Liver (tissue), 9 donors: Measurements from ENCODE around the gene UNC5CL. TPM values are rescaled to one million over a fixed set of nuclear protein-coding genes. Genes with fewer than 3 reads are reported as not detected.

ENCODE experiments used
- DNase-seq: peaks from one replicate; pipeline ENCODE4 v3.0.0-alpha.2; 2017; ENCODE audit warnings: low spot score
- H3K27ac ChIP-seq, 2 donors: one replicate each; pipeline ENCODE4 v1.7.0; 2013; ENCODE audit warnings: inconsistent platforms in 2 of 2, low read length in 2 of 2, control low read depth in 1 of 2, low read depth in 1 of 2, mild to moderate bottlenecking in 1 of 2
- H3K27me3 ChIP-seq, 4 donors: one replicate each; pipeline versions ENCODE4 v1.6.1 to v1.7.0; 2013; ENCODE audit warnings: low read length in 3 of 4, inconsistent platforms in 1 of 4, mild to moderate bottlenecking in 1 of 4, moderate library complexity in 1 of 4; ENCODE audit not compliant: control insufficient read depth in 4 of 4, insufficient read depth in 4 of 4
- H3K36me3 ChIP-seq, 4 donors: one replicate each; pipeline versions ENCODE4 v1.6.1 to v1.7.0; 2013; ENCODE audit warnings: low read length in 3 of 4, mild to moderate bottlenecking in 3 of 4, low read depth in 1 of 4, moderate library complexity in 1 of 4; ENCODE audit not compliant: control insufficient read depth in 4 of 4, insufficient read depth in 3 of 4
- H3K4me1 ChIP-seq, 4 donors: one replicate each; pipeline versions ENCODE4 v1.6.1 to v1.7.0; 2013; ENCODE audit warnings: low read length in 3 of 4, mild to moderate bottlenecking in 3 of 4, moderate library complexity in 1 of 4; ENCODE audit not compliant: control insufficient read depth in 4 of 4, insufficient read depth in 4 of 4
- H3K4me3 ChIP-seq, 3 donors: one replicate each; pipeline versions ENCODE4 v1.6.1 to v1.7.0; 2013; ENCODE audit warnings: low read length in 3 of 3, control low read depth in 1 of 3, low read depth in 1 of 3, mild to moderate bottlenecking in 1 of 3
- H3K9ac ChIP-seq, 2 donors: one replicate each; pipeline ENCODE4 v1.7.0; 2013; ENCODE audit warnings: low read length in 2 of 2, mild to moderate bottlenecking in 2 of 2, moderate library complexity in 2 of 2, control low read depth in 1 of 2, low read depth in 1 of 2
- H3K9me3 ChIP-seq, 4 donors: one replicate each; pipeline versions ENCODE4 v1.6.1 to v1.7.0; 2013; ENCODE audit warnings: low read length in 3 of 4; ENCODE audit not compliant: control insufficient read depth in 4 of 4
- EGR1 ChIP-seq, 2 donors: IDR thresholded peaks; 2 replicates each; pipeline ENCODE4 v1.6.1; 2016 to 2018; ENCODE audit warnings: antibody characterized with exemption in 2 of 2, low read depth in 2 of 2
- FOXA1 ChIP-seq: IDR thresholded peaks from 2 replicates; pipeline ENCODE4 v1.6.1; 2016; ENCODE audit warnings: antibody characterized with exemption
- FOXA2 ChIP-seq: IDR thresholded peaks from 2 replicates; pipeline ENCODE4 v1.6.1; 2016; ENCODE audit warnings: antibody characterized with exemption
- GABPA ChIP-seq, 2 donors: IDR thresholded peaks in 1 of 2; conservative IDR thresholded peaks in 1 of 2; 2 replicates each; pipeline ENCODE4 v1.6.1; 2016; ENCODE audit warnings: antibody characterized with exemption in 2 of 2, mild to moderate bottlenecking in 1 of 2, moderate library complexity in 1 of 2
- HNF4G ChIP-seq: IDR thresholded peaks from 2 replicates; pipeline ENCODE4 v1.6.1; 2016; ENCODE audit warnings: antibody characterized with exemption
- JUND ChIP-seq, 2 donors: IDR thresholded peaks; 2 replicates each; pipeline ENCODE4 v1.6.1; 2016; ENCODE audit warnings: antibody characterized with exemption in 2 of 2
- NR2F2 ChIP-seq: IDR thresholded peaks from 2 replicates; pipeline ENCODE4 v1.6.1; 2016; ENCODE audit warnings: antibody characterized with exemption
- RAD21 ChIP-seq, 2 donors: IDR thresholded peaks; 2 replicates each; pipeline ENCODE4 v1.6.1; 2016; ENCODE audit warnings: antibody characterized with exemption in 2 of 2, mild to moderate bottlenecking in 2 of 2
- RXRA ChIP-seq, 2 donors: IDR thresholded peaks; 2 replicates each; pipeline ENCODE4 v1.6.1; 2017 to 2018; ENCODE audit warnings: antibody characterized with exemption in 2 of 2, mild to moderate bottlenecking in 1 of 2
- YY1 ChIP-seq: IDR thresholded peaks from 2 replicates; pipeline ENCODE4 v1.6.1; 2016; ENCODE audit warnings: antibody characterized with exemption, mild to moderate bottlenecking
- WGBS: extraction: QIAGEN DNeasy Blood & Tissue Kit; methylation state at CpG from one replicate; pipeline ENCODE4 v1.1.7; 2013; 5-methylcytosine and 5-hydroxymethylcytosine counted together
- polyA plus RNA-seq, 2 donors: library from polyadenylated mRNA; stranded (reverse) in 1 of 2; unstranded in 1 of 2; fragments of 200-250 nt in 1 of 2; fragments of >200 nt in 1 of 2; fragmentation: Nextera tagmentation in 1 of 2; extraction: Ambion mirVana in 1 of 2; gene quantifications; one replicate each; pipeline versions ENCODE4 v1.2.1 to v1.2.3, GENCODE V29; 2013 to 2015
- total RNA-seq, 2 donors: library from RNA; depleted of rRNA; stranded (reverse); fragments of >200 nt; gene quantifications; one replicate each; pipeline ENCODE4 v1.2.3, GENCODE V29; 2014
- TF ChIP-seq, protein P1 (sequence below): IDR thresholded peaks from 2 replicates; pipeline ENCODE4 v1.6.1; 2016; ENCODE audit warnings: antibody characterized with exemption
- TF ChIP-seq, protein P2 (sequence below): IDR thresholded peaks from 2 replicates; pipeline ENCODE4 v1.6.1; 2016; ENCODE audit warnings: antibody characterized with exemption, mild to moderate bottlenecking
- donor health status: healthy.
- donor health status: healthy.
- donor health status: healthy.
- donor health status: healthy.
- donor health status: healthy.

UNC5CL gene
- total and polyA plus RNA-seq, 4 donors: 4.7 to 41.9 (median 17.2) TPM

DNA sequence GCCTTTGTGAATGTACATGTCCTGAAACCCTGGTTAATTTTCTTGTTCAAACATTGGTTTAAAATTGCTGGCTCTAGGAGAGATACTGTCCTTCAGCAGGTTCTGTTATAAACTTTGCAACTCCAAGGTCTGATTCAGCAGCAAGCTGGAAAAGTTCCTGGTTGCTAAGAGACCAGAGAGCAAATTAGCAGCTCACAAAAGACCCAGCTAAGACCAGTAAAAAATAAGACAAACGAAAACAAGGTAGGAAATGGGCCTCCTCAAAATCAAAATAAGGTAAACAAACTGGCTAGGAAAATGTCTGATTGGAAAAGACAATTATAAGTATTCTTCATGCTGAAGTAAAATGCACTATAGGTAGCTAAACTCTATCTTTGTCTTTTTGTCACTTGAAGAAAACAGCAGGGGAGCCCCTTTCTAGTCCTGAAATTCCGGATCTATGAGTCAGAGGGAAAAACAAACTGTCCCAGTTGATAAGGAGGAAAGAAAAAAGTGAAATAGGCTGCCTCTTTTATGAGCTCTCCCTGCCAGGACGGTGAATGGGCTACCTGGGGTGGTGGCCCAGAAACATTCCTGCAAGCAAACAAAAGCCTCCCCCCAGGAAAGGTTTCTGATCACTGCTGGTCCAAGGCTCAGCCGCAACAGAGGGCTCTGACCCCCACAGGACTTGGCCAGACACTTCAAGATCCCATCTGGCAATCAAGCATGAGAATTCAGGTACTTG lies 41.6 kb downstream of the UNC5CL start:
- 40% methylated on average over 4 of the region's 4 CpGs for WGBS
- TF ChIP-seq RAD21 (IDR thresholded peaks at IDR 0.05): no peak
- peak; percentile 26 for TF ChIP-seq YY1
- peak; percentile 71 to 75 for TF ChIP-seq JUND (IDR thresholded peaks at IDR 0.05)
- H3K9ac ChIP-seq: no peak overlapping the region
- H3K4me3 ChIP-seq: no peak overlapping the region
- no peaks in the 10 kb centered on the region for H3K9me3 ChIP-seq
- H3K27me3 ChIP-seq: no peaks in the 10 kb centered on the region
- peaks cover 2 to 14% (median 11%) of the 10 kb centered on the region in 4 donors for H3K4me1 ChIP-seq
- no peak for DNase-seq
- no peak overlapping the region for H3K27ac ChIP-seq
- no peaks in the 10 kb centered on the region for H3K36me3 ChIP-seq

DNA sequence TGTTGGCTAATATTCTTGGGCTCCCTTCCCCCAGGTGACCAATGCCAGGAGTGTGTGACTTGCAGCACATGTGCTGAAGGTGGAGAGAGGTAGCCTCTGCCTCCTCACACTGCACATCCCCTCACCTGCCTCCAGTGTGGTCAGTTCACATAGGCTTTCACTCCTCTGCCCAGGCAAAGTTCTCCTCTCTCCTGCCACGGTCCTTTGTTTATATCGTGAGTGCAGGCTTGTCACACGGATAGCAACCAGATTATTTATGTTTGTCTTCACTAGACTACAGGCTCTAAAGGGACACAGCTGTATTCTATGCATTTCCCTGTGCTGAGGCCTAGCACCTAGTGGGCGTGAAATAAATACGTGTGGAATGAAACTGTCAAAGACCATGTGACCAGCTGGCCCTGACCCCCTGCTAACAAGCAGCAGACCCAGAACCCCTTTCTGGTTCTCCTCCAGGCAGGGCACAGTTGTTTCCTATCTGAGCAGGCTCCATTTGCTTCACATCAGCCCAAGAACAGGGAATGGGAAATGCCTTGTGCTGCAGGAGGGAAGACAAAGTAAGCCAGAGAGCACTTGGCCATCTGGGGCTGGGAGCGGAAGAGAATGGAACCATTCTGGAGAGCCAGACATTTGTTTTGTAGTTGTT lies 42.3 kb downstream of the UNC5CL start:
- Histone ChIP-seq H3K4me1 (peaks cover 2 to 14% (median 11%) of the 10 kb centered on the region in 4 donors), H3K27me3 (no peaks in the 10 kb centered on the region), H3K9ac (no peak overlapping the region), H3K27ac (no peak overlapping the region), H3K9me3 (no peaks in the 10 kb centered on the region), H3K36me3 (no peaks in the 10 kb centered on the region), H3K4me3 (no peak overlapping the region)
- WGBS: 57% methylated on average over 6 of the region's 6 CpGs
- DNase-seq: no peak
- TF ChIP-seq, protein P1, sequence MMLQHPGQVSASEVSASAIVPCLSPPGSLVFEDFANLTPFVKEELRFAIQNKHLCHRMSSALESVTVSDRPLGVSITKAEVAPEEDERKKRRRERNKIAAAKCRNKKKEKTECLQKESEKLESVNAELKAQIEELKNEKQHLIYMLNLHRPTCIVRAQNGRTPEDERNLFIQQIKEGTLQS: no peak
- TF ChIP-seq FOXA2: no peak
- TF ChIP-seq NR2F2: no peak
- no peak for TF ChIP-seq YY1
- TF ChIP-seq, protein P2, sequence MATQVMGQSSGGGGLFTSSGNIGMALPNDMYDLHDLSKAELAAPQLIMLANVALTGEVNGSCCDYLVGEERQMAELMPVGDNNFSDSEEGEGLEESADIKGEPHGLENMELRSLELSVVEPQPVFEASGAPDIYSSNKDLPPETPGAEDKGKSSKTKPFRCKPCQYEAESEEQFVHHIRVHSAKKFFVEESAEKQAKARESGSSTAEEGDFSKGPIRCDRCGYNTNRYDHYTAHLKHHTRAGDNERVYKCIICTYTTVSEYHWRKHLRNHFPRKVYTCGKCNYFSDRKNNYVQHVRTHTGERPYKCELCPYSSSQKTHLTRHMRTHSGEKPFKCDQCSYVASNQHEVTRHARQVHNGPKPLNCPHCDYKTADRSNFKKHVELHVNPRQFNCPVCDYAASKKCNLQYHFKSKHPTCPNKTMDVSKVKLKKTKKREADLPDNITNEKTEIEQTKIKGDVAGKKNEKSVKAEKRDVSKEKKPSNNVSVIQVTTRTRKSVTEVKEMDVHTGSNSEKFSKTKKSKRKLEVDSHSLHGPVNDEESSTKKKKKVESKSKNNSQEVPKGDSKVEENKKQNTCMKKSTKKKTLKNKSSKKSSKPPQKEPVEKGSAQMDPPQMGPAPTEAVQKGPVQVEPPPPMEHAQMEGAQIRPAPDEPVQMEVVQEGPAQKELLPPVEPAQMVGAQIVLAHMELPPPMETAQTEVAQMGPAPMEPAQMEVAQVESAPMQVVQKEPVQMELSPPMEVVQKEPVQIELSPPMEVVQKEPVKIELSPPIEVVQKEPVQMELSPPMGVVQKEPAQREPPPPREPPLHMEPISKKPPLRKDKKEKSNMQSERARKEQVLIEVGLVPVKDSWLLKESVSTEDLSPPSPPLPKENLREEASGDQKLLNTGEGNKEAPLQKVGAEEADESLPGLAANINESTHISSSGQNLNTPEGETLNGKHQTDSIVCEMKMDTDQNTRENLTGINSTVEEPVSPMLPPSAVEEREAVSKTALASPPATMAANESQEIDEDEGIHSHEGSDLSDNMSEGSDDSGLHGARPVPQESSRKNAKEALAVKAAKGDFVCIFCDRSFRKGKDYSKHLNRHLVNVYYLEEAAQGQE: no peak
- no peak for TF ChIP-seq EGR1 (IDR thresholded peaks at IDR 0.05; ENCODE audit: low read depth in 2 of 2)
- TF ChIP-seq HNF4G: no peak
- no peak for TF ChIP-seq GABPA (IDR thresholded peaks at IDR 0.05 in 1 of 2, conservative IDR thresholded peaks at IDR 0.05 in 1 of 2)
- TF ChIP-seq RAD21 (IDR thresholded peaks at IDR 0.05): no peak

DNA sequence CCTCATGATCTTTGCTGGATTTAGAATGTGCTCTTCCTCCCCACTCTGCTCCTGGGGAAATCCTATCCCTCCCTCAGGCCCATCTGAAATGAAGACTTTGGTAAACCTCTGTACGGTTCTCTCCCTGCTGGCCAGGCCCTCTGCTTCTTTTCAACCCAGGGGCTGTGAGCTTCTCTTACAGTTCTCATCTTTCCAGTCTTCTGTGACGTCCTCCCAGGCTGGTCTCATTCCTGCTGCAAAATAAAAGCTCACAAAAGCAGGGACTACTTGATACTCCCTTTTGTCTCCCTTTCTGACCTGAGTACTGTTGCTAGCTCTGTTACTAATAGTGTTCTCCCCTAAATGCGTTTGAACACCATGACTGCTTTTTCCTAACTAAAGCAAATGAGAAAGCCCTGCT lies 46.3 kb downstream of the UNC5CL start:
- no peaks in the 10 kb centered on the region for H3K9me3 ChIP-seq
- WGBS: 82% methylated on average over 3 of the region's 3 CpGs
- no peaks in the 10 kb centered on the region for H3K27me3 ChIP-seq
- H3K27ac ChIP-seq: no peak overlapping the region
- H3K4me1 ChIP-seq: peaks cover 0 to 13% (median 9%) of the 10 kb centered on the region in 4 donors
- H3K36me3 ChIP-seq: no peaks in the 10 kb centered on the region
- no peak overlapping the region for H3K4me3 ChIP-seq
- H3K9ac ChIP-seq: no peak overlapping the region
- DNase-seq: no peak
- no peak for TF ChIP-seq FOXA1
- TF ChIP-seq RXRA (IDR thresholded peaks at IDR 0.05): no peak
- TF ChIP-seq, protein P2: no peak
